Ramos (cell line): ENCODE measurements around the gene IKBIP.
"Not testable (repeated sequence)": the region's sequence is repeated elsewhere in the genome, so short reads cannot be mapped to it uniquely, and the experiment has no call there.

ENCODE experiments used
- in situ Hi-C: fragments of 300-500 bp; cut with MboI; formaldehyde crosslinking; loops from one replicate; pipeline ENCODE4 v1.14.3; 2022; ENCODE audit warnings: low sequenced_read_pairs; ENCODE audit not compliant: unreplicated experiment

The IKBIP gene

GRCh38 chr12:98578821-98579220 lies 65.8 kb downstream of the IKBIP start:
- in situ Hi-C loops = no loop called here

DNA sequence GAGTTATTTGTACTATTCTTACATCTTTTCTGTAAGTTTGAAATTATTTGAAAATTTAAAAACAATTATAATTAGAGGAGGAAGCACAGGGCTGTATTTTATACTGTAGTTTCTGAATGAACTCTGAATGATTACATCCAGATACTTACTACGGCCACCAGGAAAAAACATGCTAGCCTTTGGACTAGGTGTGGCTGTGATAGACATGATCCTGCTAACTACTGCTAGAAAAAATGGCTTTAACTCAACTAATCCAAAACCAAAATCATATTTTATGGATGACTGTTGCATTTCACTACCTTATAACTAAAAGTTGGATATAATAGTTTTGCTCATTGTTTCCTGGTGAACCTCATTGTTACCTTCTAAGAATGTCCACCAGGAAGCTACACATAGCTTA lies 66.2 kb downstream of the IKBIP start:
- in situ Hi-C loops = no loop called here

DNA sequence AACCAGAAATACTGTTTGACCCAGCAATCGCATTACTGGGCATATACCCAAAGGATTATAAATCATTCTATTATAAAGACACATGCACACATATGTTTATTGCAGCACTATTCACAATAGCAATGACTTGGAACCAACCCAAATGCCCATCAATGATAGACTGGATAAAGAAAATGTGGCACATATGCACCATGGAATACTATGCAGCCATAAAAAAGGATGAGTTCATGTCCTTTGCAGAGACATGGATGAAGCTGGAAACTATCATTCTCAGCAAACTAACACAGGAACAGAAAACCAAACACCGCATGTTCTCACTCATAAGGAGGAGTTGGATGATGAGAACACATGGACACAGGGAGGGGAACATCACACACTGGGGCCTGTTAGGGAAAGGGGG lies 67.8 kb downstream of the IKBIP start:
- in situ Hi-C loops = not testable (repeated sequence)

DNA sequence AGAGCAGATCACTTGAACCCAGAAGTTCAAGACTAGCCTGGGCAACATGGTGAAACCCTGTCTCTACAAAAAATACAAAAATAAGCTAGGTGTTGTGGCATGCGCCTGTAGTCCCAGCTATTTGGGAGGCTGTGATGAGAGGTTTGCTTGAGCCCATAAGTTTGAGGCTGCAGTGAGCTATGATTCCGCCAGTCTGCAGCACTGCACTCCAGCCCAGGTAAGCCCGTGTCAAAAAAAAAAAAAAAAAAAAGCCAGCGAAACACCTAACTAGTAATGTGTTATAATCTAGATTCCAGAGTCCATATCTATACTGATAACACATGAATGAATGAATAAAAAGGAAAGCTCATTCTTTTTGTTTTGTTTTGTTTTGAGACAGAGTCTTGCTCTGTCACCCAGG lies 69.6 kb downstream of the IKBIP start:
- in situ Hi-C loops = no loop called here
